ENCODE data around the gene FBH1.

Gene FBH1

GRCh38 chr10:5893321-5893720 lies 3.3 kb downstream of the FBH1 start:
- no peak overlapping the region for H3K4me3 ChIP-seq (ENCODE audit: low read length)
- no peak for DNase-seq (ENCODE audit: low read depth)
- TF ChIP-seq, protein P1, sequence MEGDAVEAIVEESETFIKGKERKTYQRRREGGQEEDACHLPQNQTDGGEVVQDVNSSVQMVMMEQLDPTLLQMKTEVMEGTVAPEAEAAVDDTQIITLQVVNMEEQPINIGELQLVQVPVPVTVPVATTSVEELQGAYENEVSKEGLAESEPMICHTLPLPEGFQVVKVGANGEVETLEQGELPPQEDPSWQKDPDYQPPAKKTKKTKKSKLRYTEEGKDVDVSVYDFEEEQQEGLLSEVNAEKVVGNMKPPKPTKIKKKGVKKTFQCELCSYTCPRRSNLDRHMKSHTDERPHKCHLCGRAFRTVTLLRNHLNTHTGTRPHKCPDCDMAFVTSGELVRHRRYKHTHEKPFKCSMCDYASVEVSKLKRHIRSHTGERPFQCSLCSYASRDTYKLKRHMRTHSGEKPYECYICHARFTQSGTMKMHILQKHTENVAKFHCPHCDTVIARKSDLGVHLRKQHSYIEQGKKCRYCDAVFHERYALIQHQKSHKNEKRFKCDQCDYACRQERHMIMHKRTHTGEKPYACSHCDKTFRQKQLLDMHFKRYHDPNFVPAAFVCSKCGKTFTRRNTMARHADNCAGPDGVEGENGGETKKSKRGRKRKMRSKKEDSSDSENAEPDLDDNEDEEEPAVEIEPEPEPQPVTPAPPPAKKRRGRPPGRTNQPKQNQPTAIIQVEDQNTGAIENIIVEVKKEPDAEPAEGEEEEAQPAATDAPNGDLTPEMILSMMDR (IDR thresholded peaks at IDR 0.05; ENCODE audit: insufficient read depth, low read depth, low read length, missing control alignments): no peak

GRCh38 chr10:5894403-5894802 lies 4.4 kb downstream of the FBH1 start:
- no peak overlapping the region for H3K4me3 ChIP-seq (ENCODE audit: low read length)
- DNase-seq (ENCODE audit: low read depth): no peak
- TF ChIP-seq, protein P1 (IDR thresholded peaks at IDR 0.05; ENCODE audit: insufficient read depth, low read depth, low read length, missing control alignments): no peak

DNA sequence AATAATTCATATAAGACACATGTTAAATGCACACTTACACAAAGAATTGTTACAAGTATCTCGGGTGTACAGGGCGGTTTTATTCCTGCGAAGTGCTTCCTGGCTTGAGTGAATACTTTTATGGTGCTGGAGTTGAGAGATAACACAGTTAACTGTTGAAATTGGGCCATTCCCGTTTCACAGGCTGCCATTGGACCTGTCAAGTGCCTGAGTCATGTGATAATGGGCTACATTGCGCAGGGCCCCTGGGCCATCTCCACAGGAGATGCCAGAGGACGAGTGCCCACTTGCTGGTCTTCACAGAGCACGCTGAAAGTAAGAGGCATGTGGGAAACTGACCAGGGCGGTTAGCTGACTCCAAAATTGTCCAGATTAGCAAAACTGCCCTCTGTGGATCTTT lies 4.8 kb downstream of the FBH1 start:
- DNase-seq (ENCODE audit: low read depth): no peak
- H3K4me3 ChIP-seq (ENCODE audit: low read length): no peak overlapping the region
- TF ChIP-seq, protein P1 (IDR thresholded peaks at IDR 0.05; ENCODE audit: insufficient read depth, low read depth, low read length, missing control alignments): no peak

DNA sequence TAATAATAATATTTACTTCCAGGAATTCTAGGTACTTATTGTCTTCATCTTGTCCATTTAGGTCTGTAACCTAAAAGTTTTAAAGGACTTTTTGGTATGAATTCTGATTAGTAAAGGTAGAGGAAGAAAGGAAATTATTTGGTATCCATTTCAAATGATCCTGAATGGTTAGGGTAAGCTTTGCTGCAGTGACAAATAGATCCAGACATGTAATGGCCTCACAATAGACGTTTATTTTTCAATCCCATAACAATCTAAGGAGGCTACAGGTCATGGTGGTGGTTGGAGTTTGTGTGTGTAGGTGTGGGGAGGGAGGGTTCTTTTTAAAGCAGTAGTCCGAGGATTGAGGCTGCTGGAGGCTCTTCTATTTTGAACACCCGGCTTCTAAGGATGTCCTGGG lies 5.3 kb downstream of the FBH1 start:
- DNase-seq (ENCODE audit: low read depth): no peak
- TF ChIP-seq, protein P1 (IDR thresholded peaks at IDR 0.05; ENCODE audit: insufficient read depth, low read depth, low read length, missing control alignments): no peak
- no peak overlapping the region for H3K4me3 ChIP-seq (ENCODE audit: low read length)

GRCh38 chr10:5895804-5896203 lies 5.8 kb downstream of the FBH1 start:
- DNase-seq (ENCODE audit: low read depth): no peak
- TF ChIP-seq, protein P1 (IDR thresholded peaks at IDR 0.05; ENCODE audit: insufficient read depth, low read depth, low read length, missing control alignments): no peak
- H3K4me3 ChIP-seq (ENCODE audit: low read length): no peak overlapping the region

DNA sequence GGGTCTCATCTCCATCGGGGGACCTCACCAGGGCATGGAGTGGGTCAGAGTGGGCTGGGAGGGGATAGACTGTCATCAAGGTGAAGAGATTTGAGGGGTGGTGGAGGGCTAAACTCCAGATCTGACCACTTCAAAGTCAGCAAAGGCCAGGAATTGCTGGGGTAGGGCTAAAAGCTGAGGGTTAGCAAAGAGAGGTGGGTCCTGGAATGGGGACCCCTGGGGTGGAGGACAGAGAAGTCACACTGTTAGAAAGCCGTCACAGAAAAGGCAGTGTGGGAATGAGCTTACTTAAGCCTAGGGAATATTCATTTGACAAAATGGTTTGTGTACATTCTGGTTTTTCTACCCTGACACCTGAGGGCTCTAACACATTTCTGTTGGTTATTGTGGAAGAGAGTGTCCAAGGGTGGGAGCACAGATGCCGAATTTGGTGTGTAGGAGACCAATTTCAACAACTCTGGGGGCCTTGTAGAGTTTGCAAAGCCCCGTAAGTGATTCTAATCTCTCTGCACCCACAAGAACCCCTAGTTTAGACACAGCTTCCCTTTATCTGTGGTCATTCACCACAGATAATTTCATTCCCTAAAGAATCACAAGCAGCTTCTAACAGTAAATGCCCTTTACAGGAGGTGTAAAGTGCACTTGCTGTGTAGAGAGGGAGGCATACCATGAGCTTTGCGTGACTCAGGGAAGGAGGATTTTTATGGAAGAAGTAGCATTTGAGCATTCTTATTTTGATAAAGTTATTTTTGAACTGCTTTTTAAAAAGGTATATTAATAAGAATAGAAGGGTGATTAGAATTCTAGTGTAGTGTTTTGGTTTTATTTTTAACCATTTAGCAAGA lies 6.4 kb downstream of the FBH1 start:
- no peak for DNase-seq (ENCODE audit: low read depth)
- TF ChIP-seq, protein P1 (IDR thresholded peaks at IDR 0.05; ENCODE audit: insufficient read depth, low read depth, low read length, missing control alignments): no peak
- H3K4me3 ChIP-seq (ENCODE audit: low read length): no peak overlapping the region

DNA sequence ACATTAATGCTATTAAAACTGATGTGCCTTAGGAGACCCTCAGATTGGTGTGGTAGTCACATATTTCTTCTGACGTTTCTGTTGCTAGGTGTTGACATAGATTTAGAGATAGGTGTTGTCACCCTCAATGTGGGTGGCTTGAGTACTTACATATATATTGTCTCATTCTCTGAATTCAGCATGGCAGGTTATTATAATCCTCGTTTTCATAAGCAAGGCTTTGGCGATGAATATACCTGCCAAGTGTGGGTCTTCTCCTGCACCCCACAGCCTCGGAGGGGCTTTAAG lies 7.0 kb downstream of the FBH1 start:
- H3K4me3 ChIP-seq (ENCODE audit: low read length): no peak overlapping the region

More for the DNA sequence above, 7.0 kb downstream of the FBH1 start:
- DNase-seq (ENCODE audit: low read depth): no peak
- TF ChIP-seq, protein P1 (IDR thresholded peaks at IDR 0.05; ENCODE audit: insufficient read depth, low read depth, low read length, missing control alignments): no peak

Measured in epithelial cell of esophagus (primary cell).